ENCODE measurements around the gene FOXP4.

FOXP4 gene

GRCh38 chr6:41626917-41627316 lies 80.7 kb downstream of the FOXP4 start:
- TF ChIP-seq JUND (IDR thresholded peaks at IDR 0.05; ENCODE audit: low read depth), result no peak
- DNase-seq (ENCODE audit: low read depth in 1 of 2, low spot score in 1 of 2), result no peak
- in situ Hi-C loops (cut with HindIII; ENCODE audit: low pct_unique_long_range_greater_than_20kb, low sequenced_read_pairs), result no loop called here

GRCh38 chr6:41629128-41629527 lies 82.9 kb downstream of the FOXP4 start:
- no peak for TF ChIP-seq JUND (IDR thresholded peaks at IDR 0.05; ENCODE audit: low read depth)
- DNase-seq (ENCODE audit: low read depth in 1 of 2, low spot score in 1 of 2), result no peak
- in situ Hi-C loops (cut with HindIII; ENCODE audit: low pct_unique_long_range_greater_than_20kb, low sequenced_read_pairs), result no loop called here

- in situ Hi-C loops (cut with HindIII; ENCODE audit: low pct_unique_long_range_greater_than_20kb, low sequenced_read_pairs), result no loop called here
- DNase-seq (ENCODE audit: low read depth in 1 of 2, low spot score in 1 of 2), result no peak
- TF ChIP-seq JUND (IDR thresholded peaks at IDR 0.05; ENCODE audit: low read depth), result no peak
Measured at GRCh38 chr6:41630069-41630468, 83.9 kb downstream of the FOXP4 start.

- no peak for TF ChIP-seq JUND (IDR thresholded peaks at IDR 0.05; ENCODE audit: low read depth)
- in situ Hi-C loops (cut with HindIII; ENCODE audit: low pct_unique_long_range_greater_than_20kb, low sequenced_read_pairs), result no loop called here
- DNase-seq (ENCODE audit: low read depth in 1 of 2, low spot score in 1 of 2), result no peak
Measured at GRCh38 chr6:41630946-41631345, 84.8 kb downstream of the FOXP4 start.

GRCh38 chr6:41633056-41633634 lies 87.0 kb downstream of the FOXP4 start:
- in situ Hi-C loops (cut with HindIII; ENCODE audit: low pct_unique_long_range_greater_than_20kb, low sequenced_read_pairs), result no loop called here
- DNase-seq (ENCODE audit: low read depth in 1 of 2, low spot score in 1 of 2), result no peak
- no peak for TF ChIP-seq JUND (IDR thresholded peaks at IDR 0.05; ENCODE audit: low read depth)

GRCh38 chr6:41634657-41635056 lies 88.5 kb downstream of the FOXP4 start:
- DNase-seq (ENCODE audit: low read depth in 1 of 2, low spot score in 1 of 2), result no peak
- in situ Hi-C loops (cut with HindIII; ENCODE audit: low pct_unique_long_range_greater_than_20kb, low sequenced_read_pairs), result no loop called here
- no peak for TF ChIP-seq JUND (IDR thresholded peaks at IDR 0.05; ENCODE audit: low read depth)

GRCh38 chr6:41635365-41635764 lies 89.2 kb downstream of the FOXP4 start:
- TF ChIP-seq JUND (IDR thresholded peaks at IDR 0.05; ENCODE audit: low read depth), result no peak
- no peak for DNase-seq (ENCODE audit: low read depth in 1 of 2, low spot score in 1 of 2)
- in situ Hi-C loops (cut with HindIII; ENCODE audit: low pct_unique_long_range_greater_than_20kb, low sequenced_read_pairs), result no loop called here

GRCh38 chr6:41636833-41637193 lies 90.6 kb downstream of the FOXP4 start:
- TF ChIP-seq JUND (IDR thresholded peaks at IDR 0.05; ENCODE audit: low read depth), result no peak
- in situ Hi-C loops (cut with HindIII; ENCODE audit: low pct_unique_long_range_greater_than_20kb, low sequenced_read_pairs), result no loop called here
- DNase-seq (ENCODE audit: low read depth in 1 of 2, low spot score in 1 of 2), result no peak

- DNase-seq (ENCODE audit: low read depth in 1 of 2, low spot score in 1 of 2), result no peak
- in situ Hi-C loops (cut with HindIII; ENCODE audit: low pct_unique_long_range_greater_than_20kb, low sequenced_read_pairs), result no loop called here
- no peak for TF ChIP-seq JUND (IDR thresholded peaks at IDR 0.05; ENCODE audit: low read depth)
Measured at GRCh38 chr6:41637194-41638001, 91.2 kb downstream of the FOXP4 start.

- no peak for DNase-seq (ENCODE audit: low read depth in 1 of 2, low spot score in 1 of 2)
- in situ Hi-C loops (cut with HindIII; ENCODE audit: low pct_unique_long_range_greater_than_20kb, low sequenced_read_pairs), result no loop called here
- no peak for TF ChIP-seq JUND (IDR thresholded peaks at IDR 0.05; ENCODE audit: low read depth)
Measured at GRCh38 chr6:41638002-41638934, 92.1 kb downstream of the FOXP4 start, which contains the start of gene MDFI. Gene MDFI (plus strand): TSS chr6:41638468. CDS start chr6:41638750, 282 bp downstream.

- DNase-seq (ENCODE audit: low read depth in 1 of 2, low spot score in 1 of 2), result no peak
- no peak for TF ChIP-seq JUND (IDR thresholded peaks at IDR 0.05; ENCODE audit: low read depth)
- in situ Hi-C loops (cut with HindIII; ENCODE audit: low pct_unique_long_range_greater_than_20kb, low sequenced_read_pairs), result no loop called here
Measured at GRCh38 chr6:41638935-41639808, 93.0 kb downstream of the FOXP4 start.

All from T47D (cell line).